Liver (tissue), 9 donors: Measurements from ENCODE around the gene ARHGEF28. TPM values are rescaled to one million over a fixed set of nuclear protein-coding genes. Genes with fewer than 3 reads are reported as not detected.

Source experiments
- DNase-seq: peaks from one replicate; pipeline ENCODE4 v3.0.0-alpha.2; 2017; ENCODE audit warnings: low spot score
- H3K27ac ChIP-seq, 2 donors: one replicate each; pipeline ENCODE4 v1.7.0; 2013; ENCODE audit warnings: inconsistent platforms in 2 of 2, low read length in 2 of 2, control low read depth in 1 of 2, low read depth in 1 of 2, mild to moderate bottlenecking in 1 of 2
- H3K27me3 ChIP-seq, 4 donors: one replicate each; pipeline versions ENCODE4 v1.6.1 to v1.7.0; 2013; ENCODE audit warnings: low read length in 3 of 4, inconsistent platforms in 1 of 4, mild to moderate bottlenecking in 1 of 4, moderate library complexity in 1 of 4; ENCODE audit not compliant: control insufficient read depth in 4 of 4, insufficient read depth in 4 of 4
- H3K36me3 ChIP-seq, 4 donors: one replicate each; pipeline versions ENCODE4 v1.6.1 to v1.7.0; 2013; ENCODE audit warnings: low read length in 3 of 4, mild to moderate bottlenecking in 3 of 4, low read depth in 1 of 4, moderate library complexity in 1 of 4; ENCODE audit not compliant: control insufficient read depth in 4 of 4, insufficient read depth in 3 of 4
- H3K4me1 ChIP-seq, 4 donors: one replicate each; pipeline versions ENCODE4 v1.6.1 to v1.7.0; 2013; ENCODE audit warnings: low read length in 3 of 4, mild to moderate bottlenecking in 3 of 4, moderate library complexity in 1 of 4; ENCODE audit not compliant: control insufficient read depth in 4 of 4, insufficient read depth in 4 of 4
- H3K4me3 ChIP-seq, 3 donors: one replicate each; pipeline versions ENCODE4 v1.6.1 to v1.7.0; 2013; ENCODE audit warnings: low read length in 3 of 3, control low read depth in 1 of 3, low read depth in 1 of 3, mild to moderate bottlenecking in 1 of 3
- H3K9ac ChIP-seq, 2 donors: one replicate each; pipeline ENCODE4 v1.7.0; 2013; ENCODE audit warnings: low read length in 2 of 2, mild to moderate bottlenecking in 2 of 2, moderate library complexity in 2 of 2, control low read depth in 1 of 2, low read depth in 1 of 2
- H3K9me3 ChIP-seq, 4 donors: one replicate each; pipeline versions ENCODE4 v1.6.1 to v1.7.0; 2013; ENCODE audit warnings: low read length in 3 of 4; ENCODE audit not compliant: control insufficient read depth in 4 of 4
- ATF3 ChIP-seq: IDR thresholded peaks from 2 replicates; pipeline ENCODE4 v1.6.1; 2016; ENCODE audit warnings: antibody characterized with exemption
- CTCF ChIP-seq: fragments of 150-350 bp; IDR thresholded peaks from 2 replicates; pipeline ENCODE4 v1.5.1; 2017; ENCODE audit warnings: improper control_type of control experiment, low read depth, low read length; ENCODE audit not compliant: missing input control
- EGR1 ChIP-seq, 2 donors: IDR thresholded peaks; 2 replicates each; pipeline ENCODE4 v1.6.1; 2016 to 2018; ENCODE audit warnings: antibody characterized with exemption in 2 of 2, low read depth in 2 of 2
- FOXA1 ChIP-seq: IDR thresholded peaks from 2 replicates; pipeline ENCODE4 v1.6.1; 2016; ENCODE audit warnings: antibody characterized with exemption
- FOXA2 ChIP-seq: IDR thresholded peaks from 2 replicates; pipeline ENCODE4 v1.6.1; 2016; ENCODE audit warnings: antibody characterized with exemption
- GABPA ChIP-seq, 2 donors: IDR thresholded peaks in 1 of 2; conservative IDR thresholded peaks in 1 of 2; 2 replicates each; pipeline ENCODE4 v1.6.1; 2016; ENCODE audit warnings: antibody characterized with exemption in 2 of 2, mild to moderate bottlenecking in 1 of 2, moderate library complexity in 1 of 2
- HNF4A ChIP-seq, 2 donors: conservative IDR thresholded peaks; 2 replicates each; pipeline ENCODE4 v1.6.1; 2016; ENCODE audit warnings: antibody characterized with exemption in 2 of 2, mild to moderate bottlenecking in 2 of 2
- HNF4G ChIP-seq: IDR thresholded peaks from 2 replicates; pipeline ENCODE4 v1.6.1; 2016; ENCODE audit warnings: antibody characterized with exemption
- JUND ChIP-seq, 2 donors: IDR thresholded peaks; 2 replicates each; pipeline ENCODE4 v1.6.1; 2016; ENCODE audit warnings: antibody characterized with exemption in 2 of 2
- NR2F2 ChIP-seq: IDR thresholded peaks from 2 replicates; pipeline ENCODE4 v1.6.1; 2016; ENCODE audit warnings: antibody characterized with exemption
- RAD21 ChIP-seq, 2 donors: IDR thresholded peaks; 2 replicates each; pipeline ENCODE4 v1.6.1; 2016; ENCODE audit warnings: antibody characterized with exemption in 2 of 2, mild to moderate bottlenecking in 2 of 2
- REST ChIP-seq: IDR thresholded peaks from 2 replicates; pipeline ENCODE4 v1.6.1; 2016; ENCODE audit warnings: antibody characterized with exemption, mild to moderate bottlenecking
- RXRA ChIP-seq, 2 donors: IDR thresholded peaks; 2 replicates each; pipeline ENCODE4 v1.6.1; 2017 to 2018; ENCODE audit warnings: antibody characterized with exemption in 2 of 2, mild to moderate bottlenecking in 1 of 2
- SP1 ChIP-seq: IDR thresholded peaks from 2 replicates; pipeline ENCODE4 v1.6.1; 2018; ENCODE audit warnings: antibody characterized with exemption, mild to moderate bottlenecking
- TAF1 ChIP-seq: conservative IDR thresholded peaks from 2 replicates; pipeline ENCODE4 v1.6.1; 2016; ENCODE audit warnings: antibody characterized with exemption, mild to moderate bottlenecking
- YY1 ChIP-seq: IDR thresholded peaks from 2 replicates; pipeline ENCODE4 v1.6.1; 2016; ENCODE audit warnings: antibody characterized with exemption, mild to moderate bottlenecking
- WGBS: extraction: QIAGEN DNeasy Blood & Tissue Kit; methylation state at CpG from one replicate; pipeline ENCODE4 v1.1.7; 2013; 5-methylcytosine and 5-hydroxymethylcytosine counted together
- polyA plus RNA-seq, 2 donors: library from polyadenylated mRNA; stranded (reverse) in 1 of 2; unstranded in 1 of 2; fragments of 200-250 nt in 1 of 2; fragments of >200 nt in 1 of 2; fragmentation: Nextera tagmentation in 1 of 2; extraction: Ambion mirVana in 1 of 2; gene quantifications; one replicate each; pipeline versions ENCODE4 v1.2.1 to v1.2.3, GENCODE V29; 2013 to 2015
- total RNA-seq, 2 donors: library from RNA; depleted of rRNA; stranded (reverse); fragments of >200 nt; gene quantifications; one replicate each; pipeline ENCODE4 v1.2.3, GENCODE V29; 2014
- TF ChIP-seq, protein P1 (sequence below): IDR thresholded peaks from 2 replicates; pipeline ENCODE4 v1.6.1; 2016; ENCODE audit warnings: antibody characterized with exemption
- TF ChIP-seq, protein P2 (sequence below): IDR thresholded peaks from 2 replicates; pipeline ENCODE4 v1.6.1; 2016; ENCODE audit warnings: antibody characterized with exemption
- donor health status: healthy.
- donor health status: healthy.
- donor health status: healthy.
- donor health status: healthy.
- donor health status: healthy.

Gene ARHGEF28
- total and polyA plus RNA-seq, 4 donors: 1.6 to 13.9 (median 3.6) TPM

GRCh38 chr5:73605223-73606087, 20.5 kb upstream of the ARHGEF28 start:
- no peaks in the 10 kb centered on the region for H3K36me3 ChIP-seq
- WGBS: 56% methylated on average over 8 of the region's 8 CpGs
- TF ChIP-seq RXRA (IDR thresholded peaks at IDR 0.05) (peak; percentile 11 to 46), ATF3 (no peak), EGR1 (IDR thresholded peaks at IDR 0.05; ENCODE audit: low read depth in 2 of 2) (no peak), GABPA (IDR thresholded peaks at IDR 0.05 in 1 of 2, conservative IDR thresholded peaks at IDR 0.05 in 1 of 2) (no peak), TAF1 (no peak), HNF4A (conservative IDR thresholded peaks at IDR 0.05) (peak; percentile 16 to 25), REST (no peak), RAD21 (IDR thresholded peaks at IDR 0.05) (peak in 1 of 2 donors; percentile 22), FOXA1 (no peak), HNF4G (no peak), FOXA2 (peak; percentile 36), SP1 (peak; percentile 31), YY1 (no peak), JUND (IDR thresholded peaks at IDR 0.05) (no peak), NR2F2 (no peak), CTCF (no peak)
- TF ChIP-seq, protein P1, sequence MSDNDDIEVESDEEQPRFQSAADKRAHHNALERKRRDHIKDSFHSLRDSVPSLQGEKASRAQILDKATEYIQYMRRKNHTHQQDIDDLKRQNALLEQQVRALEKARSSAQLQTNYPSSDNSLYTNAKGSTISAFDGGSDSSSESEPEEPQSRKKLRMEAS: no peak
- TF ChIP-seq, protein P2, sequence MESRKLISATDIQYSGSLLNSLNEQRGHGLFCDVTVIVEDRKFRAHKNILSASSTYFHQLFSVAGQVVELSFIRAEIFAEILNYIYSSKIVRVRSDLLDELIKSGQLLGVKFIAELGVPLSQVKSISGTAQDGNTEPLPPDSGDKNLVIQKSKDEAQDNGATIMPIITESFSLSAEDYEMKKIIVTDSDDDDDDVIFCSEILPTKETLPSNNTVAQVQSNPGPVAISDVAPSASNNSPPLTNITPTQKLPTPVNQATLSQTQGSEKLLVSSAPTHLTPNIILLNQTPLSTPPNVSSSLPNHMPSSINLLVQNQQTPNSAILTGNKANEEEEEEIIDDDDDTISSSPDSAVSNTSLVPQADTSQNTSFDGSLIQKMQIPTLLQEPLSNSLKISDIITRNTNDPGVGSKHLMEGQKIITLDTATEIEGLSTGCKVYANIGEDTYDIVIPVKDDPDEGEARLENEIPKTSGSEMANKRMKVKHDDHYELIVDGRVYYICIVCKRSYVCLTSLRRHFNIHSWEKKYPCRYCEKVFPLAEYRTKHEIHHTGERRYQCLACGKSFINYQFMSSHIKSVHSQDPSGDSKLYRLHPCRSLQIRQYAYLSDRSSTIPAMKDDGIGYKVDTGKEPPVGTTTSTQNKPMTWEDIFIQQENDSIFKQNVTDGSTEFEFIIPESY: no peak
- DNase-seq: no peak
- H3K9me3 ChIP-seq: peaks cover 0 to 2% (median 0%) of the 10 kb centered on the region in 4 donors
- H3K9ac ChIP-seq: no peak overlapping the region
- H3K27me3 ChIP-seq: no peaks in the 10 kb centered on the region
- H3K27ac ChIP-seq: no peak overlapping the region
- peaks cover 0 to 4% (median 2%) of the 10 kb centered on the region in 4 donors for H3K4me1 ChIP-seq
- no peak overlapping the region for H3K4me3 ChIP-seq
